Measurements from ENCODE around the gene ZNF148.

- no peak for TF ChIP-seq CTCF (IDR thresholded peaks at IDR 0.05)
- TF ChIP-seq POLR2A (IDR thresholded peaks at IDR 0.05) = no peak
- TF ChIP-seq POLR2AphosphoS5 (IDR thresholded peaks at IDR 0.05) = no peak
These were observed 171.4 kb downstream of the ZNF148 start for GRCh38 chr3:125203731-125204130.

All from stomach (tissue), 4 donors.